Mesendoderm (in vitro differentiated cells): ENCODE results near the gene KLC3.
A peak's percentile ranks its signal among the peaks of the same experiment; 100 is the strongest.

Experiments
- DNase-seq: peaks from one replicate; pipeline ENCODE4 v3.0.0; 2013
- H2AK5ac ChIP-seq: 2 replicates; pipeline ENCODE4 v1.6.1; 2013; ENCODE audit warnings: low read length, inconsistent platforms
- H2BK120ac ChIP-seq: 2 replicates; pipeline ENCODE4 v1.6.1; 2013; ENCODE audit warnings: low read depth, mild to moderate bottlenecking, low read length, moderate library complexity, mixed read lengths
- H2BK15ac ChIP-seq: replicated peaks from 2 replicates; pipeline ENCODE4 v1.6.1; 2013; ENCODE audit warnings: low read depth, mild to moderate bottlenecking, moderate library complexity
- H2BK5ac ChIP-seq: 2 replicates; pipeline ENCODE4 v1.6.1; 2013; ENCODE audit warnings: low read length, inconsistent platforms
- H3K18ac ChIP-seq: 2 replicates; pipeline ENCODE4 v1.6.1; 2013; ENCODE audit warnings: mild to moderate bottlenecking, low read length, mixed read lengths
- H3K23ac ChIP-seq: one replicate; pipeline ENCODE4 v1.6.1; 2013; ENCODE audit warnings: low read length
- H3K27ac ChIP-seq: 2 replicates; pipeline ENCODE4 v1.5.1; 2013; ENCODE audit warnings: low read depth, mild to moderate bottlenecking, inconsistent platforms, low read length, moderate library complexity
- H3K27me3 ChIP-seq: 2 replicates; pipeline ENCODE4 v1.6.1; 2013; ENCODE audit warnings: low read length, control low read depth, mild to moderate bottlenecking, inconsistent platforms; ENCODE audit not compliant: insufficient read depth, poor library complexity
- H3K36me3 ChIP-seq: 2 replicates; pipeline ENCODE4 v1.6.1; 2013; ENCODE audit warnings: low read length, inconsistent platforms; ENCODE audit not compliant: control insufficient read depth, insufficient read depth
- H3K4ac ChIP-seq: one replicate; pipeline ENCODE4 v1.6.1; 2013; ENCODE audit warnings: low read depth, mild to moderate bottlenecking, low read length, moderate library complexity
- H3K4me1 ChIP-seq: 2 replicates; pipeline ENCODE4 v1.6.1; 2013; ENCODE audit warnings: low read depth, low read length, inconsistent platforms; ENCODE audit not compliant: control insufficient read depth
- H3K4me2 ChIP-seq: 2 replicates; pipeline ENCODE4 v1.6.1; 2013; ENCODE audit warnings: low read length
- H3K4me3 ChIP-seq: 2 replicates; pipeline ENCODE4 v1.5.1; 2013; ENCODE audit warnings: mild to moderate bottlenecking, low read length
- H3K56ac ChIP-seq: one replicate; pipeline ENCODE4 v1.6.1; 2013; ENCODE audit warnings: low read length
- H3K79me1 ChIP-seq: 2 replicates; pipeline ENCODE4 v1.6.1; 2013; ENCODE audit warnings: low read length, inconsistent platforms
- H3K79me2 ChIP-seq: 2 replicates; pipeline ENCODE4 v1.6.1; 2013; ENCODE audit warnings: mild to moderate bottlenecking, low read length; ENCODE audit not compliant: control insufficient read depth, insufficient read depth
- H3K9ac ChIP-seq: 2 replicates; pipeline ENCODE4 v1.6.1; 2013; ENCODE audit warnings: low read length, inconsistent platforms
- H4K5ac ChIP-seq: one replicate; pipeline ENCODE4 v1.6.1; 2013; ENCODE audit warnings: low read length
- H4K8ac ChIP-seq: one replicate; pipeline ENCODE4 v1.6.1; 2013; ENCODE audit warnings: low read depth, mild to moderate bottlenecking, control low read depth, low read length, moderate library complexity
- WGBS: extraction: QIAGEN DNeasy Blood & Tissue Kit; methylation state at CpG from one replicate; pipeline ENCODE4 v1.1.7; 2013; ENCODE audit warnings: low lambda C conversion rate, missing lambda C conversion rate; ENCODE audit not compliant: insufficient coverage; ENCODE audit errors: extremely low coverage; 5-methylcytosine and 5-hydroxymethylcytosine counted together

KLC3 gene

GRCh38 chr19:45368737-45369340, 28.3 kb downstream of the KLC3 start:
- Histone ChIP-seq H4K8ac (no peak overlapping the region), H3K79me2 (peaks cover 9% of the 10 kb centered on the region), H4K5ac (no peak overlapping the region), H3K27ac (no peak overlapping the region), H3K23ac (no peak overlapping the region), H3K18ac (no peak overlapping the region), H2BK15ac (no peak overlapping the region), H3K4ac (no peak overlapping the region), H3K9ac (peak overlapping the region; percentile 12), H3K4me2 (no peak overlapping the region), H3K4me3 (no peak overlapping the region), H3K56ac (no peak overlapping the region), H3K36me3 (no peaks in the 10 kb centered on the region), H2BK120ac (no peak overlapping the region), H3K79me1 (peaks cover 8% of the 10 kb centered on the region), H3K4me1 (no peaks in the 10 kb centered on the region), H3K27me3 (no peaks in the 10 kb centered on the region), H2AK5ac (no peak overlapping the region), H2BK5ac (no peak overlapping the region)
- WGBS = no CpG with 5 or more reads among the region's 11 CpGs
- peak; percentile 67 for DNase-seq

DNA sequence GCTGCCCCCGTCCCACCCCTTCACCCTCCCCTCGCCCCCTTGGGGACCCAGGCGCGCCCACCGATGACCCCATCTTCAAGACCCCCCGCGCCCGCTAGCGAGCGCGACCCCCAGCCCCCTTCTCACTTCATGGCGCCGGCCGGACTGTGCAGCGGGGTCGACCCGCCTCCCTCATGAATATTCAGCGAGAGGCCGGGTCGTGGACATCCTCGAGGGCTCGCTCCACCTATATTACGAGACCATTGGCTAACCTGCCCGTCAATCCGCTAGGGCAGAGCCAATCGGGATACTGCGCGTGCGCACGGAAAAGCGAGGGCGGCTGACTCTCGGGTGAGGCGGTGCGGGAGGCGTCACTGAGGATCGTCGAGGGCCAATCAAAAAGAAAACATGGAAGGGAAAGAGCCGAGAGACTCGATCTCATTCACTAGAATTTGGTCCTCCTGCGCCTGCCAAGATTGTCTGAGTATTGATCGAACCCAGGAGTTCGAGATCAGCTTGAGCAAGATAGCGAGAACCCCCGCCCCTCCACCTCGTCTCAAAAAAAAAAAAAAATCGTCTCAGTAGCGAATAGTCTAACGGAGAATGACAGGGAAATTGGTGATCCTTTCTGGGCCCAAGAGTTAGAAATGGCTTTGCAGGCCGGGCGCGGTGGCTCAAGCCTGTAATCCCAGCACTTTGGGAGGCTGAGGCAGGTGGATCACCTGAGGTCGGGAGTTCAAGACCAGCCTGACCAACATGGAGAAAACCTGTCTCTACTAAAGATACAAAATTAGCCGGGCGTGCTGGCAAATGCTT, 30.1 kb downstream of the KLC3 start, which contains the start of gene ERCC2:
Gene ERCC2 (minus strand): TSS at position 164 of the 795 bp plus-strand sequence. CDS start 33 bp downstream, at position 131.
- H3K56ac ChIP-seq = peak within 1 kb of the TSS; percentile 97
- peak within 1 kb of the TSS; percentile 45 for H3K23ac ChIP-seq
- no peak within 1 kb of the TSS for H4K8ac ChIP-seq
- no peaks in the 10 kb centered on the region for H3K4me1 ChIP-seq
- H2BK15ac ChIP-seq = no peak within 1 kb of the TSS
- DNase-seq = peak; percentile 99
- no peak within 1 kb of the TSS for H2BK5ac ChIP-seq
- H2AK5ac ChIP-seq = no peak within 1 kb of the TSS
- H3K27ac ChIP-seq = peak within 1 kb of the TSS; percentile 56
- H3K79me2 ChIP-seq = peaks cover 9% of the 10 kb centered on the region
- no CpG with 5 or more reads among the region's 55 CpGs for WGBS
- peak within 1 kb of the TSS; percentile 38 for H3K4ac ChIP-seq
- H3K36me3 ChIP-seq = no peaks in the 10 kb centered on the region
- H3K4me2 ChIP-seq = peak within 1 kb of the TSS; percentile 58
- peak within 1 kb of the TSS; percentile 78 for H3K18ac ChIP-seq
- peak within 1 kb of the TSS; percentile 92 for H3K9ac ChIP-seq
- H2BK120ac ChIP-seq = peak within 1 kb of the TSS; percentile 3
- H4K5ac ChIP-seq = no peak within 1 kb of the TSS
- peak within 1 kb of the TSS; percentile 89 for H3K4me3 ChIP-seq
- no peaks in the 10 kb centered on the region for H3K27me3 ChIP-seq
- peaks cover 8% of the 10 kb centered on the region for H3K79me1 ChIP-seq

DNA sequence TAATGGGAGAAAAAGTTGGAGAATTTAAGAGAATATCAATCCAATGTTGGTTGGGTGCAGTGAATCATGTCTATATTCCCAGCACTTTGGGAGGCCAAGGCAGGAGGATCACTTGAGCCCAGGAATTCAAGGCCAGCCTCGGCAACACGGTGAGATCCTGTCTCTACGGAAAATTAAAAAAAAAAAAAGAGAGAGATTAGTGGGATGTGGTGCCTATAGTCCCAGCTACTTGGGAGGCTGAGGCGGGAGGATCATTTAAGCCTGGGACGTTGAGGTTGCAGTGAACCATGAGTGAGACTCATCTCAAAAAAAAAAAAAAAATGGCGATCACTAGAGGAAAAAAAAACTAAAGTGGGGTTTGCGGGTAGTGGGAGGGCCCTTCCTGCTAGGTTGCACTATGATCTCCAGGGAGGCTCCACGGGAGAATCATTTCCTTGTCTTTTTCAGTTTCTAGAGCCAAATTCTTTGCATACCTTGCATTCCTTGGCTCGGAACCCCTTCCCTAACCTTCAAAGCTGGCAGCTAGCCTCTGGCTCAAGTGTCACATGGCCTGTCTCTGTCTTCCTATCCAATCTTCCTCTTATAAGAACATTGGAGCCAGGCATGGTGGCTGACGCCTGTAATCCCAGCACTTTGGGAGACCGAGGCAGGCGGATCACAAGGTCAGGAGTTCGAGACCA, 35.6 kb downstream of the KLC3 start:
- no peak overlapping the region for H2AK5ac ChIP-seq
- H2BK120ac ChIP-seq = no peak overlapping the region
- H2BK15ac ChIP-seq = no peak overlapping the region
- H2BK5ac ChIP-seq = no peak overlapping the region
- no peak overlapping the region for H4K5ac ChIP-seq
- no peak overlapping the region for H3K4me3 ChIP-seq
- no peak overlapping the region for H3K23ac ChIP-seq
- no peaks in the 10 kb centered on the region for H3K4me1 ChIP-seq
- peak overlapping the region; percentile 49 for H3K56ac ChIP-seq
- H3K9ac ChIP-seq = no peak overlapping the region
- no peaks in the 10 kb centered on the region for H3K27me3 ChIP-seq
- H3K79me1 ChIP-seq = no peaks in the 10 kb centered on the region
- H3K4ac ChIP-seq = peak overlapping the region; percentile 6
- H4K8ac ChIP-seq = no peak overlapping the region
- H3K79me2 ChIP-seq = no peaks in the 10 kb centered on the region
- no peak overlapping the region for H3K18ac ChIP-seq
- H3K27ac ChIP-seq = no peak overlapping the region
- H3K36me3 ChIP-seq = no peaks in the 10 kb centered on the region
- H3K4me2 ChIP-seq = no peak overlapping the region
- DNase-seq = peak; percentile 97
- no CpG with 5 or more reads among the region's 13 CpGs for WGBS

- no peak overlapping the region for H3K56ac ChIP-seq
- no peaks in the 10 kb centered on the region for H3K4me1 ChIP-seq
- no peaks in the 10 kb centered on the region for H3K36me3 ChIP-seq
- no peak overlapping the region for H4K5ac ChIP-seq
- no peak overlapping the region for H3K4me3 ChIP-seq
- no CpG with 5 or more reads among the region's 1 CpG for WGBS
- no peak overlapping the region for H4K8ac ChIP-seq
- no peak overlapping the region for H2BK5ac ChIP-seq
- no peaks in the 10 kb centered on the region for H3K79me1 ChIP-seq
- no peaks in the 10 kb centered on the region for H3K79me2 ChIP-seq
- H3K18ac ChIP-seq = no peak overlapping the region
- H2BK15ac ChIP-seq = no peak overlapping the region
- no peak for DNase-seq
- H3K4ac ChIP-seq = no peak overlapping the region
- H3K23ac ChIP-seq = no peak overlapping the region
- H2BK120ac ChIP-seq = no peak overlapping the region
- H3K4me2 ChIP-seq = no peak overlapping the region
- H3K27me3 ChIP-seq = no peaks in the 10 kb centered on the region
- no peak overlapping the region for H3K27ac ChIP-seq
- H2AK5ac ChIP-seq = no peak overlapping the region
- no peak overlapping the region for H3K9ac ChIP-seq
Observed at GRCh38 chr19:45380107-45380506, 39.6 kb downstream of the KLC3 start.

- no CpG with 5 or more reads among the region's 29 CpGs for WGBS
- no peak overlapping the region for H3K27ac ChIP-seq
- no peaks in the 10 kb centered on the region for H3K79me2 ChIP-seq
- H3K56ac ChIP-seq = no peak overlapping the region
- no peak overlapping the region for H2BK120ac ChIP-seq
- no peak overlapping the region for H3K4me3 ChIP-seq
- no peak overlapping the region for H3K4me2 ChIP-seq
- no peaks in the 10 kb centered on the region for H3K79me1 ChIP-seq
- no peaks in the 10 kb centered on the region for H3K36me3 ChIP-seq
- H3K27me3 ChIP-seq = peaks cover 4% of the 10 kb centered on the region
- H3K4me1 ChIP-seq = no peaks in the 10 kb centered on the region
- no peak overlapping the region for H2AK5ac ChIP-seq
- no peak overlapping the region for H3K18ac ChIP-seq
- no peak overlapping the region for H3K23ac ChIP-seq
- no peak overlapping the region for H3K4ac ChIP-seq
- H4K8ac ChIP-seq = no peak overlapping the region
- H3K9ac ChIP-seq = no peak overlapping the region
- H4K5ac ChIP-seq = no peak overlapping the region
- no peak overlapping the region for H2BK5ac ChIP-seq
- DNase-seq = no peak
- no peak overlapping the region for H2BK15ac ChIP-seq
Observed at GRCh38 chr19:45382426-45382825, 41.9 kb downstream of the KLC3 start.
